Naive thymus-derived CD4-positive, alpha-beta T cell (primary cell): ENCODE results near the gene DOK5. TPM values are rescaled to one million over a fixed set of nuclear protein-coding genes. Genes with fewer than 3 reads are reported as not detected.

Experiments
- ATAC-seq: fragments of 150-1000 bp; cut with Tn5 transposase; 2 replicates; pipeline ENCODE4 v1.10.0; 2021; ENCODE audit warnings: mild to moderate bottlenecking, moderate library complexity
- CTCF ChIA-PET: fragments of 350-600 bp; sonication (Branson Sonifier 250); formaldehyde crosslinking; loops from one replicate; lab custom pipeline; 2021; ENCODE audit warnings: antibody characterized with exemption; lab: Charles Lee
- POLR2A ChIA-PET: fragments of 350-600 bp; sonication (Branson Sonifier 250); formaldehyde crosslinking; loops from one replicate; lab custom pipeline; 2021; ENCODE audit warnings: antibody characterized with exemption, inconsistent platforms; lab: Charles Lee
- DNase-seq, 9 donors: peaks; one replicate each; pipeline versions ENCODE4 v3.0.0 to v3.0.0-alpha.2; 2020 to 2022; ENCODE audit warnings: mixed read lengths in 1 of 9
- H3K27ac ChIP-seq: one replicate; pipeline ENCODE4 v1.7.0; 2013; ENCODE audit warnings: mild to moderate bottlenecking, low read depth, low read length, moderate library complexity
- H3K27me3 ChIP-seq, 2 donors: one replicate each; pipeline ENCODE4 v1.7.0; 2013; ENCODE audit warnings: low read length in 2 of 2, mild to moderate bottlenecking in 2 of 2, moderate library complexity in 2 of 2; ENCODE audit not compliant: control insufficient read depth in 2 of 2, insufficient read depth in 2 of 2
- H3K36me3 ChIP-seq, 3 experiments: 1 replicate in 2 of 3; 2 replicates in 1 of 3; pipeline ENCODE4 v1.7.0; 2013; ENCODE audit warnings: low read length in 3 of 3, mild to moderate bottlenecking in 3 of 3, moderate library complexity in 1 of 3; ENCODE audit not compliant: insufficient read depth in 3 of 3, control insufficient read depth in 2 of 3
- H3K4me1 ChIP-seq, 2 donors: one replicate each; pipeline ENCODE4 v1.7.0; 2013; ENCODE audit warnings: low read length in 2 of 2, mild to moderate bottlenecking in 2 of 2, moderate library complexity in 1 of 2; ENCODE audit not compliant: control insufficient read depth in 2 of 2, insufficient read depth in 2 of 2
- H3K4me3 ChIP-seq: 2 replicates; pipeline ENCODE4 v1.7.0; 2013; ENCODE audit warnings: mild to moderate bottlenecking, low read length
- H3K9me3 ChIP-seq, 3 experiments: 1 replicate in 2 of 3; 2 replicates in 1 of 3; pipeline ENCODE4 v1.7.0; 2013; ENCODE audit warnings: low read length in 3 of 3; ENCODE audit not compliant: control insufficient read depth in 2 of 3
- H3K27ac Mint-ChIP-seq, 9 donors: one replicate each; pipeline ENCODE4 v1.8.0; 2020 to 2022; ENCODE audit warnings: mixed read lengths in 9 of 9, mild to moderate bottlenecking in 8 of 9, moderate library complexity in 5 of 9, inconsistent platforms in 2 of 9
- H3K27me3 Mint-ChIP-seq, 5 donors: one replicate each; pipeline ENCODE4 v1.8.0; 2021 to 2022; ENCODE audit warnings: mixed read lengths in 5 of 5, mild to moderate bottlenecking in 1 of 5
- H3K36me3 Mint-ChIP-seq, 5 donors: one replicate each; pipeline ENCODE4 v1.8.0; 2020 to 2022; ENCODE audit warnings: mixed read lengths in 5 of 5, mild to moderate bottlenecking in 3 of 5, inconsistent platforms in 1 of 5
- H3K4me1 Mint-ChIP-seq, 7 donors: one replicate each; pipeline ENCODE4 v1.8.0; 2020 to 2022; ENCODE audit warnings: mixed read lengths in 7 of 7, mild to moderate bottlenecking in 3 of 7, inconsistent platforms in 1 of 7
- H3K4me3 Mint-ChIP-seq, 10 donors: one replicate each; pipeline ENCODE4 v1.8.0; 2020 to 2022; ENCODE audit warnings: mild to moderate bottlenecking in 10 of 10, mixed read lengths in 10 of 10, moderate library complexity in 6 of 10, inconsistent platforms in 2 of 10
- H3K9me3 Mint-ChIP-seq, 11 donors: one replicate each; pipeline ENCODE4 v1.8.0; 2020 to 2022; ENCODE audit warnings: mixed read lengths in 11 of 11, mild to moderate bottlenecking in 4 of 11, inconsistent platforms in 1 of 11, moderate library complexity in 1 of 11
- intact Hi-C, 2 donors: fragments of 100-400 bp; cut with micrococcal nuclease; formaldehyde crosslinking; loops; one replicate each; pipeline ENCODE4 v1.15.1; 2023
- polyA plus RNA-seq, 2 donors: library from polyadenylated mRNA; unstranded; fragments of 300-500 nt; fragmentation: Illumina TruSeq; gene quantifications; one replicate each; pipeline ENCODE4 v1.2.3, GENCODE V29; 2021
- total RNA-seq, 6 experiments: library from RNA in 5 of 6; stranded (reverse) in 5 of 6; gene quantifications; 1 replicate in 5 of 6; 2 replicates in 1 of 6; pipeline ENCODE4 v1.2.3 and lab custom pipeline; 2021 to 2026

DOK5 gene
- total and polyA plus RNA-seq, 7 experiments from 2014 or later: 0.85 TPM; not detected in 6

- peaks cover 0 to 16% (median 5%) of the 10 kb centered on the region in 11 donors for H3K9me3 Mint-ChIP-seq
- POLR2A ChIA-PET: no interaction called here
- ATAC-seq (no peak), DNase-seq (no peak)
- intact Hi-C loops: no loop called here
- no peaks in the 10 kb centered on the region for H3K4me1 Mint-ChIP-seq
- Histone ChIP-seq H3K36me3 (no peaks in the 10 kb centered on the region), H3K4me3 (no peak overlapping the region), H3K9me3 (no peaks in the 10 kb centered on the region), H3K4me1 (no peaks in the 10 kb centered on the region), H3K27me3 (no peaks in the 10 kb centered on the region), H3K27ac (no peak overlapping the region)
- H3K36me3 Mint-ChIP-seq: no peaks in the 10 kb centered on the region
- CTCF ChIA-PET: no interaction called here
- H3K27me3 Mint-ChIP-seq: peaks cover 0 to 30% (median 12%) of the 10 kb centered on the region in 5 donors
- H3K27ac Mint-ChIP-seq: no peak overlapping the region
- H3K4me3 Mint-ChIP-seq: no peak overlapping the region
These were observed 19.0 kb upstream of the DOK5 start for GRCh38 chr20:54456423-54456822.

GRCh38 chr20:54456961-54457360, 18.4 kb upstream of the DOK5 start:
- intact Hi-C loops: no loop called here
- no peaks in the 10 kb centered on the region for H3K36me3 ChIP-seq
- DNase-seq (no peak), ATAC-seq (no peak)
- Mint-ChIP-seq H3K9me3 (peaks cover 0 to 16% (median 5%) of the 10 kb centered on the region in 11 donors), H3K4me3 (no peak overlapping the region), H3K4me1 (no peaks in the 10 kb centered on the region), H3K27ac (no peak overlapping the region), H3K36me3 (no peaks in the 10 kb centered on the region), H3K27me3 (peaks cover 0 to 30% (median 12%) of the 10 kb centered on the region in 5 donors)
- no peaks in the 10 kb centered on the region for H3K4me1 ChIP-seq
- H3K9me3 ChIP-seq: no peaks in the 10 kb centered on the region
- no peak overlapping the region for H3K4me3 ChIP-seq
- no peak overlapping the region for H3K27ac ChIP-seq
- CTCF ChIA-PET: no interaction called here
- POLR2A ChIA-PET: no interaction called here
- H3K27me3 ChIP-seq: no peaks in the 10 kb centered on the region

GRCh38 chr20:54458219-54458618, 17.2 kb upstream of the DOK5 start:
- ATAC-seq (no peak), DNase-seq (no peak)
- no peak overlapping the region for H3K4me3 ChIP-seq
- no peaks in the 10 kb centered on the region for H3K9me3 ChIP-seq
- ChIA-PET CTCF (no interaction called here), POLR2A (no interaction called here)
- intact Hi-C loops: no loop called here
- Mint-ChIP-seq H3K27ac (no peak overlapping the region), H3K4me1 (no peaks in the 10 kb centered on the region), H3K27me3 (peaks cover 0 to 28% (median 12%) of the 10 kb centered on the region in 5 donors), H3K9me3 (peaks cover 0 to 5% (median 2%) of the 10 kb centered on the region in 11 donors), H3K36me3 (no peaks in the 10 kb centered on the region), H3K4me3 (no peak overlapping the region)
- H3K36me3 ChIP-seq: no peaks in the 10 kb centered on the region
- no peaks in the 10 kb centered on the region for H3K4me1 ChIP-seq
- H3K27ac ChIP-seq: no peak overlapping the region
- no peaks in the 10 kb centered on the region for H3K27me3 ChIP-seq

DNA sequence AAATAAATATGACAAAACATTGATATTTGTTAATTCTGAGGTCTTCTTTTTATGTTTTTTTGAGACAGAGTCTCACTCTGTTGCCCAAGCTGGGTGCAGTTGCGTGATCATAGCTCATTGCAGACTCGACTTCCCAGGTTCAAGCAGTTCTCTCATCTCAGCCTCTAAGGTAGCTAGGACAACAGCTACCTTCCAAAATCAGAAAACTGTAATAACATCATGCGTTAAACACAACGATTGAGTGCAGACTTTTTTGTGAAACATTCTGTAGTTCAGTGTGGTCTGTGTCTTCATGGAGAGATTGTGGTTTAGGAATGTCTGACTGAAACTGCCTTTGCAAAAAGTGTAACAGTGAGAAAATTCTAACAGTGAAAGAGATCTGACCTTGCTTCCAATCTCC, 16.1 kb upstream of the DOK5 start:
- no peaks in the 10 kb centered on the region for H3K36me3 ChIP-seq
- H3K4me3 ChIP-seq: no peak overlapping the region
- H3K9me3 ChIP-seq: no peaks in the 10 kb centered on the region
- DNase-seq (no peak), ATAC-seq (no peak)
- Mint-ChIP-seq H3K4me1 (no peaks in the 10 kb centered on the region), H3K9me3 (peaks cover 0 to 3% (median 0%) of the 10 kb centered on the region in 11 donors), H3K36me3 (no peaks in the 10 kb centered on the region), H3K27me3 (peaks cover 0 to 25% (median 12%) of the 10 kb centered on the region in 5 donors), H3K27ac (no peak overlapping the region), H3K4me3 (no peak overlapping the region)
- ChIA-PET POLR2A (no interaction called here), CTCF (no interaction called here)
- H3K27ac ChIP-seq: no peak overlapping the region
- intact Hi-C loops: no loop called here
- no peaks in the 10 kb centered on the region for H3K4me1 ChIP-seq
- H3K27me3 ChIP-seq: no peaks in the 10 kb centered on the region

- H3K27me3 Mint-ChIP-seq: peaks cover 2 to 19% (median 13%) of the 10 kb centered on the region in 5 donors
- H3K36me3 Mint-ChIP-seq: no peaks in the 10 kb centered on the region
These were observed 11.4 kb upstream of the DOK5 start for GRCh38 chr20:54464003-54464402.

GRCh38 chr20:54466127-54466526, 9.3 kb upstream of the DOK5 start:
- Mint-ChIP-seq H3K4me3 (no peak overlapping the region), H3K9me3 (peaks cover 0 to 6% (median 0%) of the 10 kb centered on the region in 11 donors), H3K4me1 (no peaks in the 10 kb centered on the region), H3K27ac (no peak overlapping the region), H3K36me3 (no peaks in the 10 kb centered on the region), H3K27me3 (peaks cover 2 to 15% (median 13%) of the 10 kb centered on the region in 5 donors)
- Histone ChIP-seq H3K27ac (no peak overlapping the region), H3K36me3 (no peaks in the 10 kb centered on the region), H3K4me3 (no peak overlapping the region), H3K27me3 (no peaks in the 10 kb centered on the region), H3K9me3 (no peaks in the 10 kb centered on the region), H3K4me1 (no peaks in the 10 kb centered on the region)
- POLR2A ChIA-PET: no interaction called here
- no peak for DNase-seq
- CTCF ChIA-PET: no interaction called here
- intact Hi-C loops: no loop called here
- no peak for ATAC-seq

More at GRCh38 chr20:54464003-54464402, 11.4 kb upstream of the DOK5 start:
- H3K4me1 ChIP-seq: no peaks in the 10 kb centered on the region
- no peak overlapping the region for H3K27ac Mint-ChIP-seq
- H3K9me3 ChIP-seq: no peaks in the 10 kb centered on the region
- ATAC-seq (no peak), DNase-seq (no peak)
- POLR2A ChIA-PET: no interaction called here
- H3K4me3 ChIP-seq: no peak overlapping the region
- no peaks in the 10 kb centered on the region for H3K4me1 Mint-ChIP-seq
- H3K9me3 Mint-ChIP-seq: peaks cover 0 to 6% (median 0%) of the 10 kb centered on the region in 11 donors
- no peaks in the 10 kb centered on the region for H3K27me3 ChIP-seq
- no peak overlapping the region for H3K27ac ChIP-seq
- CTCF ChIA-PET: no interaction called here
- no peaks in the 10 kb centered on the region for H3K36me3 ChIP-seq
- intact Hi-C loops: no loop called here
- H3K4me3 Mint-ChIP-seq: no peak overlapping the region

- H3K27ac Mint-ChIP-seq: no peak overlapping the region
- ChIA-PET CTCF (no interaction called here), POLR2A (no interaction called here)
- intact Hi-C loops: no loop called here
- Histone ChIP-seq H3K4me1 (no peaks in the 10 kb centered on the region), H3K9me3 (no peaks in the 10 kb centered on the region), H3K36me3 (no peaks in the 10 kb centered on the region), H3K27me3 (no peaks in the 10 kb centered on the region), H3K4me3 (no peak overlapping the region), H3K27ac (no peak overlapping the region)
- no peaks in the 10 kb centered on the region for H3K4me1 Mint-ChIP-seq
- ATAC-seq (no peak), DNase-seq (no peak)
- H3K27me3 Mint-ChIP-seq: peaks cover 2 to 25% (median 22%) of the 10 kb centered on the region in 5 donors
- peaks cover 0 to 11% (median 2%) of the 10 kb centered on the region in 11 donors for H3K9me3 Mint-ChIP-seq
- H3K4me3 Mint-ChIP-seq: no peak overlapping the region
- no peaks in the 10 kb centered on the region for H3K36me3 Mint-ChIP-seq
These were observed 7.8 kb upstream of the DOK5 start for GRCh38 chr20:54467622-54468021.
